ENCODE data around the gene EGFL7.

Gene EGFL7

DNA sequence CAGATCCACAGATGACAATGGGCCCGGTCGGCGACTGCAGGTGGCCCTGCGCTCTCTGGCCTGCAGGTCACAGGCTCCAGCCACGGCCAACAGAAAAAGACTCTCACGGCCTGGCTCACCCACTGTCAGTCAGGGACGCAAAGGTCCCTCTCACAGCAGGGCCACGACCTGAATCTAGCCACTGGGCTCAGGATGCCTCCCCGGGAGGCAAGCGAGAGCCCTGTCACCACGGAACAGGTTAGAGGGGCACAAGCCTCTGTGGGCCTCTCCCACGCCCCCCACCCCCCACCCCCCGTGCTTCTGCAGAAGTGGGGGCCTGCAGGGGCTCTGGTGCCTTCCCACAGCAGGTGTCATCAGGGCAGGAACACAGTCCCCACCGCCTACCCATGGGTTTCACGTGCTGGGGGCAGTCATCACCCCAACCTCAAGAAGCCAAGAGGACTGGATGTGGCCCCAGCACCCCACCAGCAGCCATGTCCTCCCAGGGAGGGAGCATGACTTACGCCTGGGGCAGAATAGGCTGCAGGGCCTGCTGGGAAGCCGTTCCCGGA is 17.3 kb upstream of the EGFL7 start:
- no peak for DNase-seq

DNA sequence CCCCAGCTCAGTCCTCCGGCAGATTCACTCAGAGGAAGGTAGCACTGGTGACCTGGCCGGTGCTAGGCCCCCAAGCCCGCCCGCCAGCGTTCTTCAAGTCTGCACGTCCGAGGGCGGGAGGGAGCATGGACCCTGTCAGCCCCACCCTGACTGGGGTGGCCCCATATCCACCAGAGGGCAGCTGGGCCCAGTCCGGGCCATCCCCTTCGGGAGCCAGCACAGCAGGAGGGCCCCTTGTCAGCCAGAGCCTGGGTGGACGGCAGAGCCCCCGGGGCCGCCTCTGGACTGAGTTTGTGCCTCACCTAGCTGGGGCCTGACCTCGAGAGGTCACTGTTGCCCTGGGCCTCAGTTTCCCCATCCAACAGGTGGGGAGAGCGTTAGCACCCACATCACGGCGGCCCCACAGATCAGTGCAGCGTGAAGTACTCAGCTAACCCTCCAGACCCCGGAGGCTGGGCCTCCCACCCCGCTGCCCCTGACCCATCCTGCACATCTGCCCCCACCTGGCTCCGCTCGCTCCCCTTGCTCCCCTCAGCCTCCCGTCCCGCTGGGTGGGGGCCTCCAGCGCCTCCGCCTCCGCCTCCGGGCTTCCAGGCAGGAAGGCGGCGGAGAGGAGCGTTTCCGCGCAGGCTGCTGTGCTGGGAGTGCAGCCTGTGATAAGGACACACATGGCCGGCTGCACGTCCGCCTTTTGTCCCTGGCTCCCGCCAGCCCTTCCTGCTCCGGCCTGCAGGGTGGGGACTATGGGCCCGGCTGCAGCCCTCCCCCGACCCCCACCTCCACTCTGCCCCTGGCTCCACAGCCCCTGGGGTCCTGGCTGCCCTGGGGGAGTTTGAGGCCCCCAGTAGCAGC is 16.6 kb upstream of the EGFL7 start:
- DNase-seq = no peak

DNA sequence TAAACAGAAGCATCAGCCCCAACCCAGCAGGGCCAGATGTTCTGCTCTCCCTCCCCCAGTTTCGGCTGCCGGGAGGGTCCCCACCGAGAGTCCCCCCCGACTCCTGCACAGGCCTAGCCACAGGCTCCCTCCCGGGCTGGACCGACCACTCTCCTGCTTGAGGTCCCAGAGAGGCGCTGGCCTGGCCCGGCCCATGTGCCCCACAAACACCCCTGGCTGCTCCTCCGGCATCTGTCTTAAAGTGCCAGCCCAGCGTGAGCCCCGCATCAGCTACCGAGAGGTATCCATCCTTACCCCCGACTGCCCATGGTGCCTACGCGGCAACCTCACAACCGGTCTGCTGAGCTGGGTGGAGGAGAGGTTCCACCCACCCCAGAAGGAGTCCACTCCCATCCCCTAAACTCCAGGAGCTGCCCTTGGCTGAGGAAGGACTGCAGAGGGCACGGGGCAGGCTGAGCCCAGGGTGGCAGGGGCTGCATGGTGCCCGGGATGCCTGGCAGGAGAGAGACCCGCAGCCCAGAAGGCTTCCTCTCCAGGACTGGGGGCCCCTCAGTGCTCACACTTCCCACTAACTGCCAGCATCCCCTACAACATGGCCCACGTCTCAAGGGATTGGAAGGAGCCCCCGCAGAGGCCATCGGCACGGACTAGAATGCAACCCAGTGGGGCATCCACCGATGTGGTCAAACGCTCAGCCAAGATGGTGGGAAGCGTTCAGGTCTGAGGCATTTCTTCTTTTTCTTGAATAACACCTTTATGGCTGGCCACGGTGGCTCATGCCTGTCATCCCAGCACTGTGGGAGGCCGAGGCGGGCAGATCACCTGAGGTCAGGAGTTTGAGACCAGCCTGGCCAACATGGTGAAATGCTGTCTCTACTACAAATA is 15.6 kb upstream of the EGFL7 start:
- DNase-seq = no peak

DNA sequence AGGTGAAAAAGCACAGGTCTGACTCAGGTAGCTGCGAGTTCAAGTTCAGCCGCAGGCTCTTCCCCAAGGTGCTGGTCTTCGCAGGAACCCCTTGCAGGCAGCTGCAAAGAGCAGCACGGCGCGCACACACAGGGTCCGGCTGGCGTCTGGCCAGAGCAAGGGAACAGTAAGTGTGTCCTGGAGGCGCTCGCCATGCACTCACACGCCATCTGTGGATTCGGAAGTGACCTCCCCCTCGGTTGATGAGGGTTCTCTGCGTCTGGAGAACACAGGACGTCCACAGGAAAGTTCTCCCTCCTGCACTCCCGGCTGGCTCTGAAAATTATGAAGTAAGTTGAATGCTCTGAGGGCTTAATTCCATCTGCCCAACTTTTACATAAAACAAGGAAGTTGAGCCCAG is 14.0 kb upstream of the EGFL7 start:
- DNase-seq = no peak

DNA sequence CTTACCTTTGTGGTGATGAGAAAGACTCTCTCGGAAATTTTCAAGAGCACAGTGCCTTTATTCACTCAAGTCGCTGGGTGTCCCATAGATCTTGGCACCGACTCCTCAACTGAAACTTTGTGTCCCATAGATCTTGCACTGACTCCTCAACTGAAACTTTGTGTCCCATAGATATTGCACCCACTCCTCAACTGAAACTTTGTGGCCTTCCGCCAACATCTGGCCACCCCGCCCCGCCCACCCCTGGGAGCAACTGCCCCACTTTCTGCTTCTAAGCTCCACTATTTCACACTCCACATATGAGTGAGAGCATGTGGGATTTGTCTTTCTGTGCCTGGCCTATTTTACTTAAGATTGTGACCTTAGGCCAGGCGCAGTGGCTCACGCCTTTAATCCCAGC is 12.7 kb upstream of the EGFL7 start:
- no peak for DNase-seq

DNA sequence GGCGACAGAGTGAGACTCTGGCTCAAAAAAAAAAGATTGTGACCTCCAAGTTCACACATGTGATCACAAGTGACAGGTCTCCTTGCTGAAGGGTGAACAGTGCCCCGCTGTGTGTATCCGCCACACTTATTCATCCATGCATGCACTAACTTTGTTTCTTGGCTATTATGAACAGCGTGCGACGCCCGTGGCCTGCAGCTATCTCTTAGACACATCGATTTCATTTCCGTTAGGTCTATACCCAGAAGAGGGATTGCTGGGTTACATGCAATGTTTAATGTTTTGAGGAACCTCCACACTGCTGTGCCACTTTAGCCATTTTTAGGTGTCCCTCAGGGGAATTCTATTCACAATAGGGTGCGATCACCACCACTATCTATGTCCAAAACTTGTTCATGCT is 12.1 kb upstream of the EGFL7 start:
- DNase-seq = no peak

DNA sequence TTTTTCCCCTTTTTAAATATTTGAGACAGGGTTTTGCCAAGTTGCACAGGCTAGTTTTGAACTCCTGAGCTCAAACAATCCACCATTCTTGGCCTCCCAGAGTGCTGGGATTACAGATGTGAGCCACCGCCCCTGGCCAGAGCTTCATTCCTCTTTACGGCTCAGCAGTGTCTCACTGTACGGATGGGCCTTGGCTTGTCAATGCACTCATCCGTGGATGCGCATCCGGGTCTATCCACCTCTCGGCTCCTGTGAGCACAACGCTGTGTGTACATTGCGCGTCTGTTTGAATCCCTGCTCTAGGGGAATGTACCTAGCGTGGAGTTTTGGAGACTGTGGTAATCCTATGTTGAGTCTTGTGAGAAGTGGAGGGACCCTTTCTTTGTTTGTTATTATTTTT is 10.9 kb upstream of the EGFL7 start:
- DNase-seq = no peak

DNA sequence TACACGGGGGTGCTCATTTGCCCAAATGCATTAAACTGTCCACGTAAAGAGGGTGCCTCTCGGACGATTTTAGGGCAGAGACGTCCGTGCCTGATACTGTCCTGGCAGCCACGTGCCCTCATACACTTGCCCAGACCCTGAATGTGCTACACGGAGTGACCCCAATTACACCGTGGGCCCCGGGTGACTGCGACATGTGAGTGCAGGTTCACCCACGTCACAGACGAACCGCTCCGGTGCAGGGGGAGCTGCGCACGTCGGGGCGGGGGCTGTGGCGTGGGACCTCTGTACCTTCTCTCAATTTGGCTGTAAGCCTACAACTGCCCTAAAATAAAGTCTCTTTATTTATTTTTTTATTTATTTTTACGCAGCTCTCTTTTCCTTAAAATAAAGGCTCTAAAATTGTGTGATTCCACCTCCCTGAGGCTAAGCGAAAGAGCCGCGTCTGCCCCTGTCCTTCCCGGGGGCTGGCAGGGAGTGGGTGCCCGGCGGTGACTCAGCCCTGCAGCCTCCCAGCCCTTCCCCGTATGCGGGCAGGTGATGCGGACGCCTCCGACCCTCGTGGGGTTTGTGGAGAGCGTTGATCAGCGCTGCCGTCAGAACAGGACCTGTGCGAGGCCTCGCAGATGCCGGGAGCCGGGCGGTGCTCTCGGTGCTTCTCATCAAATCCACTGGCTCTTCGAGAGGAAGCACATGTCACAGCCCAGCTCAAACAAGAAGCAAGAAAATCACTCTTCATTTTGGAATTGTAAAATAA is 9.2 kb upstream of the EGFL7 start:
- no peak for DNase-seq

DNA sequence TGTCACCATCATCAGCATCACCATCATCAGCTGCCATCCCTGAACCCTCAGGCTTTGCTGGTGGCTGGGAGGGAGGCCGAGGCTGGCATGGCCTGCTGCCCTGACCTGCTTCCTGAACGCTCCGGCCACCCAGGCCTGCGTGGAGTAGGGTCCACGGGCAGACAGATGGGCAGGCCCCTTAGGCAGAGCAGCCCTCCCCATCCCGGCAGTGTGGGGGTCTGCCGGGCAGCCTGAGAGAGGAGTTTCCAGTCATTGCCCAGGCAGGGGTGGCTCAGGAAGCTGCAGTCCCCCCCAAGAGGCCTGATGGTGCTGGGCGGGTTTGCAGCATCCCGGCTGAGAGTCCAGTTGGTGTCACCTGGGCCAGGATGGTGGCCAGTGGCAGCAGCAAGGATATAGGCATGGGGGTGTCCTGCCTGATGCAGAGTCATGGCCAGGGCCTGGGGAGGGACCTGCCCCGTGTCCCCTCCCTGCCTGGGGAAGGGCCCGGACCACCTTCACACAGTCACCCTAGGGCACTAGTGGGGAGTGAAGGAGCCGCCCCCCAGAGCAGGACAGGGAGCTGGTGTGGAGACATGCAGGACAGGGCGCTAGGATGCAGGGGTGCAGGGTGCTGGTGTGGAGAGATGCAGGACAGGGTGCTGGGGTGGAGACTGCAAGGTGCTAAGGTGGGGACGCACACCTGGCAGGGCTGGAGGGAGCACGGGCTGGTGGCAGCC is 7.7 kb upstream of the EGFL7 start:
- DNase-seq = no peak

DNA sequence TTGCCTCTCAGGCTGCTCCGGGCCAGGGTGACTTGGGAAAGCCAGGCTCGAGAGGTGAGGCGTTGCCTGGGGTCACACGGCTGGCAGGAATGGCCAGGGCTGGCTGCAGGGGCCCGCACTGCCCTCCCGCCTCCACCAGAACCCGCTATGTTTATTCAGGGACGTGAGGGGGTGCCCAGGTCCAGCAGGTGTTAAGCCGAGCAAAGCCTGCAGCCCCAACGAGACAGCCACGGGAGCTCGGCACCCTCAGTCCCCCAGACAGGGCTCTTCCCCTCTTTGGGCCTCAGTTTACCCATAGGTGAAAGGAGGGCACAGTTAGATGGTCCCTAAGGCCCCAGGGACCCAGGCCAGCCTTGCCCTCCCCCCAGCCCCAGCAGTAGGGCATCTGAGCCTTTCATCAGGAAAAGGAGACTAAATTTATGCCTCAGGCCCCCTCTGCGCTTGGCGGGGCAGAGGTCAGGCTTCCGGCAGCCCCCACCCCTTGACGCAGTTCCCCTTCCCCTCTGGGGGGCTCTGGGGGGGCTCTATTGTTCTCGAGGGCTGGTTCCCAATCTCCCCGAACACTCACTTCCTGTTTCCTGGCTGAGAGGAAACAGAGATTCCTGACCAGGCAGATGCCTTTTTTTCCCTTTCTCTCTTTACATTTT is 7.1 kb upstream of the EGFL7 start:
- no peak for DNase-seq

DNA sequence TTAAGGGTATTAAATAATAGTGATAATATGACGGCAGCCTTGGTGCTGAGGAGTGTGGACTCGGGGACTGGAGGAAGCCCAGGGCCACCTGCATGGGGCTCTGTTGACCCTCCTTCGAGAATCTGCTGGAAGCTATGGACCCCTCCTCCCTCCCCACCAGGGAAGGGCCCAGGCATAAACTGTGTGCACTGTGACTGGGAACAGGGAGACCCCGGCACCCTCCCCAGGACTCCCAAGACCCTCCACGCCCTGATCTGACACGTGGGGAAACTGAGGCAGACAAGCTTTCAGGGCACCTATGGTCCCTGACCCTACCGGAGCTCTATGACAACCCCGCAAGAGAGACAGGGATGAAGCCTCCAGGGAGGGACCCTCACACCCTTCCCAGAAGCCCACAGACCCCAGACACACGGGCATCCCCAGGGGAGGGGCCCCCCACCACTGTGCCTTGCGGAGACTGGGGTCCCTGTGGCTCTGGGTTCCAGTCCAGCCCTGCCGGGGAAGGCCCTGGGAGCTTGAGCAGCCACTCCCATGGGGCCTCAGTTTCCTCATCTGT is 6.5 kb upstream of the EGFL7 start:
- no peak for DNase-seq

DNA sequence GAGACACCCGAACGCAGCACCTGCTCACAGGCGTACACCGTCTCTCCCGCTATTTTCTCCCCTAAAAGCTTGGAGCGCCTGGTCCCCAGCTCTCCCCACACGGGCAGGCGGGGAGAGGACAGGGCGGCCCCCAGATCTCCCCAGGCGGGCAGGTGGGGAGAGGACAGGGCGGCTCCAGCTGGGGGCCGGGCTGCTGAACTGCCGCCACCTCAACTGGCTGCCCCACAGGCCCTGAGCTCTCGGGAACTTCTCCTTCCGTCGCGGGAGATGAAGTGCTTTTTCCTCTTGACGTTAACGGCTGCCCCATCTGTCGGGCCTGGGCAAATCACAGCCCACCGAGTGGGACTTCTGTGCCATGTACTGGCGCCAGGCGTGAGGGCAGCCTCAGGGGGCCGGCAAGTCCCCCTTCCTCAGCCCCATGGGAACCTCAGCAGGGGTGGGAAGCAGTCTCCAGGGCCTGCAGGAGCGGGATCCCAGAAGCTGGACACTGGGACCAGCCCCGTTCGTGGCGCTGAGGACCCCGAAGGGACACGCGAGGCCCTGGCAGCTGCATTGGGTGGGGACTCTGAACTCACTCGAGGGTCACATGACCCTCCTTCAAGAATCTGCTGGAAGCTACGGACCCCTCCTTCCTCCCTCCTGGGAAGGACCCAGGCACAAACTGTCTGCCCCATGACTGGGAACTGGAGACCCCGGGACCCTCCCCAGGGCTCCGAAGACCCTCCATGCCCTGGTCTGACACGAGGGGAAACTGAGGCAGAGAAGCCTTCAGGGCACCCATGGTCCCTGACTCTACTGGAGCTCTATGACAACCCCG is 5.7 kb upstream of the EGFL7 start:
- no peak for DNase-seq

DNA sequence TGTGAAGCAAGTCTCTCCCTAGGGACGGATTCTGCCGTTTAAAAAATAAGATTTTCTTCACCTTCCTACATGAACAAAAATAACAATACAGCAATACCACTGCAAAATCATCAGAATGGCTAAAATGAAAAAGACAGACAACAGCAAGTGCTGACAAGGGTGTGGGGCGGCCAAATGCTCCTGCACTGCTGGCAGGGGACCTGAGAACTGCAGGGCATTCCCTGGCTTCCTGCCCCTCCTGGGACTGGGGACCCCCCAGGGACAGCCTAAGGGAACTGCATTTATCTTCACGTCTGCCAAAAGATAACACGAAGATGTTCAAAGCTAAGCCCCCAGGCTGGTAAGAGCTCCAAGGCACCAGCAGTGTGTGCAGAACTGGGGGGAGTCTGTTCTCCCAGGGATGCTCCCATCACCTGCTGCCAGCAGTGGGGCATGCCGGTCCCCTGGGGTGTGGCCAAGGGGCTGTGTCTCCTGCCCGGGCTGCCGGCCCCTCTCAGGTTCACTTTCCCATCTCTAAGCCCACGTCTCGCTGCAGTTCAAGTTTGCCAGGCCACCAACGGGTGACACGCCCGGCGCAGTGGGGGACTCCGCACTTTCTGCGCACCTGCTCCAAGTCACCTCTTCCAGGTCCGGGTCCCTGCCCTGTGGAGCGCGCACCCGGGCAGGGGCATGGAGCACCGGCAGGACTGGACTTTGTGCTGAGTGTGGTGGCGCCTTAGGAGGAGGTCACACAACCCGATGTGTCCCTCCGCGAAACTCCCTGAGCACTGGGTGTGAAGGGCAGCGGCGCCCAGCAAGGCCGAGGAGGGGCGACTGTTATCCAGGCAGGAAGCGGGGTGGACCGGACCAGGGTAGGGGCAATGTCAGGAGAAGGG is 4.5 kb upstream of the EGFL7 start:
- no peak for DNase-seq

DNA sequence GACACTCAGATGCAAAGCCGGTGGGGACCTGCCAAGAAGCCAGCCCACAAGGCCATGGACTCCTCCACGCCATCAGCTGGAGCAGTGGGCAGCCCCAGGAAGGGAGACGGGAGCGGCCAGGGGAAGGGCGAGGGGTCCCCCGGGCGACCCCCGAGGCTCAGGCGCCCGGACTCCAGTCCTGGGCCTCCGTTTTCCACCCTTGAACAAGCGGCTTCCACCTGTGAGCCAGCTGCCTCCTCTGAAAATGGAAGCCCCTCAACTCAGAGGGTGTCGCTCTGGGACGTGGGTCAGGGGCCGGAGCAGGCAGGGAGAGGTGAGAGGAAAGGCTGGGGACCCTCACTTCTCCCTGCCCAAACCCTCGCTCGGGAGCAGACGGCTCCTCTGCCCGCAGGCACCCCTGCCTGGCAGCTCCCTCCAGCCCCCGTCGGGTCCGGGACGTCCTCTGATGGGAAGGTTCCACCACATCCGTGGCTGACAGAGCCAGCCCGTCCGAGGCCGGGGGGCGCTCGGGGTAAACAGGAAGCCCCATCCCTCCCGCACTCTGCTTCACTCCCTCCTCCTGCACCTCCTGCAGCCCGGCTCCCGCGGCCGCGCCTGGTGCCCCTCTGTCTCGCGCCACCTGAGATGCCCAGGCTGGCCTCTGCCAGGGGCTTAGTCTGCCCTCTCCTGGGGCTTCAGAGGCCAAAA is 3.7 kb upstream of the EGFL7 start:
- no peak for DNase-seq

DNA sequence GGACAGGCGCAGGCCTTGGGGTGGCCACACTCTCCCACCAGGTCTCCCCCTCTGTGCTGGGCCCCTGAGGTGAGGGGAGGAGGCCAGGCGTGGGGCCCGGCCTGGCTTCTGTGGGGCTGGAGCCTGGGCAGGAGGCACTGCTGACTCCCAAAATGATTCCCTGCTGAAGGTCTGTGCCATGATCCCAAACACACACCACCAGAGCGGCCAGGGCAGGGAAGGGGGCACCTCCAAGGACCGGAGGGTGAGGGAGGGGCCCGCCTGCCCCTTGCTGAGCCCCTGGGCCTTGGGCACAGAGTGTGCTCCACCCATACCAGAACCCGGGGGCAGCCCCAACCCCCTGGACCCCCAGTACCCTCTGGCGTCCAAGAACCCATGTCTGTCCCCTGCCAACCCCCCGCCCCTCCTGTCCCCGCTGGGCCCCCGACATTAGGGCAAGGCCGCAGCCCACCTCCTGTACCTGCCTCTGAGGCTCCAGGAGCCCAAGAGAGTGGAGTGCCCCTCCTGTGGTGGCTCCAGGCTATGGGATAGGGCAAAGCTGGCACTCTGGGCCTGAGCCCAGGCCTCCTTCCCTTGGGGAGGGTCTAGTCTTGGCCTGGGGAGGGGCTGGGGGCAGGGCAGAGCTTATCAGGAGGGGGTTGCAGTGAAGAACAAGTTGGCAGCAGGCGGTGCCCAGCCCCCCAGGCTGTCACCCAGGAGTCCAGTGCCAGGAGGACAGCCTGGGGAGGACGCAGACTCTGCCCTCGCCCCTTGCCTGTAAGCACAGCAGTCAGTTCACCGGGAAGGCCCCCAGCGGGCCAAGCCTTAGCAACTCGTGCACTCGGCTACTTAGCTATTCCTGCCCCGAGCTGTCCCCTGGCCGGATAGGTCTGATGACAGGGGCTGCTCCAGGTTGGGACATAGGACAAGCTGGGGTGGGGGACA is 2.6 kb upstream of the EGFL7 start:
- DNase-seq = no peak

DNA sequence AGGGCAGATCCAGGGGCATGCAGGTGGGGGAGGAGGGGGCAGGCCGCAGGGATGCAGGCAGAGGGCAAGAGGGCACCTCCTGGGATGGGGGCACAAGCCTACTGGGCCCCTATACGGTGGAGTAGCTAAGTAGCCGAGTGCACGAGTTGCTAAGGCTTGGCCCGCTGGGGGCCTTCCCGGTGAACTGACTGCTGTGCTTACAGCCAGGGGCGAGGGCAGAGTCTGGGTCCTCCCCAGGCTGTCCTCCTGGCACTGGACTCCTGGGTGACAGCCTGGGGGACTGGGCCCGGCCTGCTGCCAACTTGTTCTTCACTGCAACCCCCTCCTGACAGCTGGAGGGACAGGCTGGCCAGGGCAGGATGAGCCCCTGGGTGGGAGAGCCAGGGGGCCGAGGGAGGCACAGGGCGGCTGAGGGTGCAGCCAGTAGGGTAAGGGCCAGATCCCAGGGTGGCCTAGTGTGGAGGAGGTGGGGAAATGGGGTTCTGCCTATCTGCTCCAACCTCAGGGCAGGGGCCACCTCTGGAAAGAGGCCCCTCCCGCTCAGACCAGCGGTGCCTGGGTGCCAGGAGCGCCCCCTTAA is 1.7 kb upstream of the EGFL7 start:
- DNase-seq = no peak

DNA sequence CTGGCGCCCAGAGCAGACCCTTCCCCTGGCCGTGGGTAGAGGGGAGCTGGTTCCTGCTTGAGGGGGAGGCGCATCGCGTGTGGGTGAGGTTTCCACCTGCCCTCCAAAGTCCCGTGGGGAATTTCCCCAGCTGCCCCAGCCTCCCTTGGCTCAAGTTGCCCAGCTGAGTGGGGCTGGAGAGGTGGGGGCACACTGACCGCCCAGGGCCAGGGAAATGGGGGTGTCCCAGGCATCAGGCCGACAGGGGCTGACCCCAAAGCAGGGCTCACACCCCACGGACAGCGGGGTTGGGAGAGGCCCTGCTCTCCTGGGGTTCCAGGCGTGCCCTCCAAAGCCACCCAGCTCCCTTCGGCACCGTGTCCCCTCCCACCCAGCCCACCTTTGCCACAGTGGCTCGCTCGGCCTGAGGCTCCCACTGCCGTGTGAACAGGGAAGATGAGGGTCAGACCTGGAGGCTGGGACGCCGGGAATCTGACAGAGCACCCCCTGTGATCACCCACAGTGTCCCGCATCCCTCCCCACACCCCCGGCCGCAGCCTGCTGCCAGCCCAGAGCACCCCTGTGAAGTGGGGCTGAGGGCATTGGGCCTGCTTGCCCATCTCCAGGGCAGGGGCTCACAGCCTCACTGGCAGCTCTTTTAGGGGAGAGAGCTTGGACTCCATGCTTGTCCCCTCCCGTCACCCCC is 933 bp upstream of the EGFL7 start:
- DNase-seq = no peak

Data from central memory CD4-positive, alpha-beta T cell (primary cell).